Endothelial cell (in vitro differentiated cells): Measurements from ENCODE around the gene SRRM1. TPM values are rescaled to one million over a fixed set of nuclear protein-coding genes. Genes with fewer than 3 reads are reported as not detected.

Experiments used
- DNase-seq: peaks from one replicate; pipeline ENCODE4 v3.0.0; 2021; ENCODE audit warnings: low spot score
- H3K27ac Mint-ChIP-seq: one replicate; pipeline ENCODE4 v1.8.0; 2021; ENCODE audit warnings: mixed read lengths, inconsistent platforms; ENCODE audit not compliant: unreplicated experiment
- H3K27me3 Mint-ChIP-seq: one replicate; pipeline ENCODE4 v1.8.0; 2021; ENCODE audit warnings: mild to moderate bottlenecking, moderate library complexity, mixed read lengths, inconsistent platforms; ENCODE audit not compliant: unreplicated experiment
- H3K36me3 Mint-ChIP-seq: one replicate; pipeline ENCODE4 v1.8.0; 2021; ENCODE audit warnings: mild to moderate bottlenecking, low read depth, mixed read lengths, inconsistent platforms; ENCODE audit not compliant: unreplicated experiment
- H3K4me1 Mint-ChIP-seq: one replicate; pipeline ENCODE4 v1.8.0; 2021; ENCODE audit warnings: mild to moderate bottlenecking, mixed read lengths, inconsistent platforms; ENCODE audit not compliant: unreplicated experiment
- H3K4me3 Mint-ChIP-seq: one replicate; pipeline ENCODE4 v1.8.0; 2021; ENCODE audit warnings: mild to moderate bottlenecking, mixed read lengths, inconsistent platforms; ENCODE audit not compliant: unreplicated experiment
- H3K9me3 Mint-ChIP-seq: one replicate; pipeline ENCODE4 v1.8.0; 2021; ENCODE audit warnings: mixed read lengths, inconsistent platforms; ENCODE audit not compliant: unreplicated experiment
- CTCF ChIP-seq: fragments of 200-600 bp; sonication (generic); IDR thresholded peaks from one replicate; pipeline ENCODE4 v1.5.0; 2021; ENCODE audit warnings: antibody characterized with exemption; ENCODE audit not compliant: unreplicated experiment
- total RNA-seq: library from RNA; stranded (reverse); fragmentation: NEBNext Ultra II Directional; extraction: Animal tissue kit (Norgen Biotek cat#: 25700); gene quantifications from one replicate; pipeline ENCODE4 v1.2.1, GENCODE V29; 2021; ENCODE audit not compliant: unreplicated experiment

The SRRM1 gene
- total RNA-seq, 1 donor from 2014 or later, result 126 TPM

GRCh38 chr1:24708938-24709337, 65.8 kb downstream of the SRRM1 start:
- TF ChIP-seq CTCF, result no peak
- Mint-ChIP-seq H3K4me1 (peaks cover 17% of the 10 kb centered on the region), H3K9me3 (no peaks in the 10 kb centered on the region), H3K27ac (no peak overlapping the region), H3K27me3 (peaks cover 6% of the 10 kb centered on the region), H3K4me3 (no peak overlapping the region), H3K36me3 (no peaks in the 10 kb centered on the region)
- no peak for DNase-seq

- Mint-ChIP-seq H3K4me1 (peaks cover 11% of the 10 kb centered on the region), H3K36me3 (no peaks in the 10 kb centered on the region), H3K27ac (no peak overlapping the region), H3K27me3 (peaks cover 5% of the 10 kb centered on the region), H3K4me3 (no peak overlapping the region), H3K9me3 (no peaks in the 10 kb centered on the region)
- DNase-seq, result no peak
- no peak for TF ChIP-seq CTCF
Observed at GRCh38 chr1:24709791-24710441, 66.8 kb downstream of the SRRM1 start.

- no peaks in the 10 kb centered on the region for H3K4me1 Mint-ChIP-seq
- DNase-seq, result no peak
- peaks cover 8% of the 10 kb centered on the region for H3K27me3 Mint-ChIP-seq
- H3K9me3 Mint-ChIP-seq, result no peaks in the 10 kb centered on the region
- no peak overlapping the region for H3K27ac Mint-ChIP-seq
- H3K4me3 Mint-ChIP-seq, result no peak overlapping the region
- peaks cover 4% of the 10 kb centered on the region for H3K36me3 Mint-ChIP-seq
- no peak for TF ChIP-seq CTCF
Observed at GRCh38 chr1:24711329-24711728, 68.2 kb downstream of the SRRM1 start.

- no peak for TF ChIP-seq CTCF
- Mint-ChIP-seq H3K27ac (no peak overlapping the region), H3K4me1 (no peaks in the 10 kb centered on the region), H3K27me3 (peaks cover 5% of the 10 kb centered on the region), H3K9me3 (no peaks in the 10 kb centered on the region), H3K36me3 (peaks cover 4% of the 10 kb centered on the region), H3K4me3 (no peak overlapping the region)
- no peak for DNase-seq
Observed at GRCh38 chr1:24713176-24713575, 70.1 kb downstream of the SRRM1 start.

- no peak overlapping the region for H3K4me3 Mint-ChIP-seq
- TF ChIP-seq CTCF, result no peak
- peak overlapping the region; percentile 16 for H3K27ac Mint-ChIP-seq
- peaks cover 7% of the 10 kb centered on the region for H3K27me3 Mint-ChIP-seq
- no peaks in the 10 kb centered on the region for H3K9me3 Mint-ChIP-seq
- DNase-seq, result no peak
- no peaks in the 10 kb centered on the region for H3K4me1 Mint-ChIP-seq
- H3K36me3 Mint-ChIP-seq, result peaks cover 4% of the 10 kb centered on the region
Observed at GRCh38 chr1:24713736-24714135, 70.6 kb downstream of the SRRM1 start.
